ENCODE results near the gene PIP5KL1. TPM values are rescaled to one million over a fixed set of nuclear protein-coding genes. Genes with fewer than 3 reads are reported as not detected.

PIP5KL1 gene
- total RNA-seq, 1 donor from 2014 or later: 3.4 TPM

DNA sequence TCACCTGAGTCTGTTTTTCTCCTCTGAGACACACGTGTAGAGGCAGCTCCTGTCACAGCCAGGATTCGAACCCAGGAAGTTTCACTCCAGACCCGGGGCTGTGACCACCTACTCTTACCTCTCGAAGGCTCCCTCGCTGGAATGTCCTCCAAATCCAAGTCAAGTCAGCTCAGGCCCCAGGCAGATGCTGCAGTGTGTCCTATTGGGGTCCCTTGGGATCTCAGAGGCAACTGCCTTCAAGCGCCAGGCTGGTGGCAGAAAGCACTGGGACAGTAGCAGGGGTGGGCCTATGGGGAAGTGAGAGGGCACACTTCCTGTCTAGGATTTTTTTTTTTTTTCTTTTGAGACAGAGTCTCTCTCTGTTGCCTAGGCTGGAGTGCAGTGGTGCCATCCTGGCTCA lies 13.0 kb downstream of the PIP5KL1 start:
- Mint-ChIP-seq H3K27me3 (peaks cover 25% of the 10 kb centered on the region), H3K36me3 (ENCODE audit: insufficient read depth) (no peaks in the 10 kb centered on the region), H3K9me3 (ENCODE audit: low read depth) (no peaks in the 10 kb centered on the region), H3K27ac (no peak overlapping the region), H3K4me3 (ENCODE audit: low read depth) (no peak overlapping the region), H3K4me1 (ENCODE audit: low read depth) (peaks cover 4% of the 10 kb centered on the region)
- TF ChIP-seq, protein P1, sequence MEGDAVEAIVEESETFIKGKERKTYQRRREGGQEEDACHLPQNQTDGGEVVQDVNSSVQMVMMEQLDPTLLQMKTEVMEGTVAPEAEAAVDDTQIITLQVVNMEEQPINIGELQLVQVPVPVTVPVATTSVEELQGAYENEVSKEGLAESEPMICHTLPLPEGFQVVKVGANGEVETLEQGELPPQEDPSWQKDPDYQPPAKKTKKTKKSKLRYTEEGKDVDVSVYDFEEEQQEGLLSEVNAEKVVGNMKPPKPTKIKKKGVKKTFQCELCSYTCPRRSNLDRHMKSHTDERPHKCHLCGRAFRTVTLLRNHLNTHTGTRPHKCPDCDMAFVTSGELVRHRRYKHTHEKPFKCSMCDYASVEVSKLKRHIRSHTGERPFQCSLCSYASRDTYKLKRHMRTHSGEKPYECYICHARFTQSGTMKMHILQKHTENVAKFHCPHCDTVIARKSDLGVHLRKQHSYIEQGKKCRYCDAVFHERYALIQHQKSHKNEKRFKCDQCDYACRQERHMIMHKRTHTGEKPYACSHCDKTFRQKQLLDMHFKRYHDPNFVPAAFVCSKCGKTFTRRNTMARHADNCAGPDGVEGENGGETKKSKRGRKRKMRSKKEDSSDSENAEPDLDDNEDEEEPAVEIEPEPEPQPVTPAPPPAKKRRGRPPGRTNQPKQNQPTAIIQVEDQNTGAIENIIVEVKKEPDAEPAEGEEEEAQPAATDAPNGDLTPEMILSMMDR (IDR thresholded peaks at IDR 0.05; ENCODE audit: unreplicated experiment): no peak
- DNase-seq (ENCODE audit: low spot score, unreplicated experiment): no peak

DNA sequence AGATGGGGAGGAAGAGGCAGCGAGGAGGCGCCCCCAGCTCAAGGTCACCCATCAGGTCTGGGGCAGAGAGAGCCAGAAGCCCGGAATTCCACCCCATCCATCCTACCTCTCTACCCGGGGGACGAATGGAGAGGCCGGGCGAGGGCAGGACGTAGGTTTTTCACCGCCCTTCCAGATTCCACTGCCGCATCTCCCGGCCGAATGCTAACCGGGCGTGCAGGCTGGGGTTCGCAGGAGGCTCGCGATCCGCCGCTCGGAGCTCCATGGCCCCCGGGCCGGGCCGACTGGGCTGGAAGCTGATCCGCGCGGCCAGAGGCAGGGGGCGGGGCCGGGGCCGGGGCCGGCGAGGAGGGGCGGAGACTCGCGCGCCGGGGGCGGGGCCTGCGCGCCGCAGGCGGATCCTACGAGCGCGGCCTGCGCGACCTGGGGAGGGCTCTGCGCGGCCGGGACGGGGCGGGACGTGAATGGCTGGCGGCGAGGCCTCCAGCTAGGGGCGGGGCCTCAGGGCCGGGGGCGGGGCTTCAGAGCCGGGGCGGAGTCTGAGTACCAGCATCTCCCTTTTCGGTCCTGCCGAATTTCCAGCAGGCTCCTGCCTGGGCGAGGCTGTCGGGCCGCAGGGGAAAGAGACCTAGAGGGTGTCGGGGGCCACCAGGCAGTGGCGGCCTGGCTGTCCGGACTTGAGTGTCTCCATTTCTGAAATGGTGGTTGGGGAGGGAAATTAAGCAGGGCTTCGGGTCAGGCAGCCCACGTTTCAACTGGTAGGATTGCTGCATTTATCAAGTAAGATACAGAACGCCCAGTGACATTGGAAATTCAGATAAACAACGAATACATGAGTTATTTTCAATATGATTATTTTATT lies 13.6 kb downstream of the PIP5KL1 start, which contains the start of gene ST6GALNAC4:
TSS of gene ST6GALNAC4 (minus strand) at position 322 of the 862 bp plus-strand sequence. CDS start 622 bp downstream, outside the sequence.
- DNase-seq (ENCODE audit: low spot score, unreplicated experiment): peak; percentile 92
- H3K4me1 Mint-ChIP-seq (ENCODE audit: low read depth): peaks cover 4% of the 10 kb centered on the region
- H3K4me3 Mint-ChIP-seq (ENCODE audit: low read depth): peak within 1 kb of the TSS; percentile 64
- no peaks in the 10 kb centered on the region for H3K9me3 Mint-ChIP-seq (ENCODE audit: low read depth)
- TF ChIP-seq, protein P1 (IDR thresholded peaks at IDR 0.05; ENCODE audit: unreplicated experiment): no peak
- H3K27ac Mint-ChIP-seq: no peak within 1 kb of the TSS
- peaks cover 22% of the 10 kb centered on the region for H3K27me3 Mint-ChIP-seq
- no peaks in the 10 kb centered on the region for H3K36me3 Mint-ChIP-seq (ENCODE audit: insufficient read depth)

DNA sequence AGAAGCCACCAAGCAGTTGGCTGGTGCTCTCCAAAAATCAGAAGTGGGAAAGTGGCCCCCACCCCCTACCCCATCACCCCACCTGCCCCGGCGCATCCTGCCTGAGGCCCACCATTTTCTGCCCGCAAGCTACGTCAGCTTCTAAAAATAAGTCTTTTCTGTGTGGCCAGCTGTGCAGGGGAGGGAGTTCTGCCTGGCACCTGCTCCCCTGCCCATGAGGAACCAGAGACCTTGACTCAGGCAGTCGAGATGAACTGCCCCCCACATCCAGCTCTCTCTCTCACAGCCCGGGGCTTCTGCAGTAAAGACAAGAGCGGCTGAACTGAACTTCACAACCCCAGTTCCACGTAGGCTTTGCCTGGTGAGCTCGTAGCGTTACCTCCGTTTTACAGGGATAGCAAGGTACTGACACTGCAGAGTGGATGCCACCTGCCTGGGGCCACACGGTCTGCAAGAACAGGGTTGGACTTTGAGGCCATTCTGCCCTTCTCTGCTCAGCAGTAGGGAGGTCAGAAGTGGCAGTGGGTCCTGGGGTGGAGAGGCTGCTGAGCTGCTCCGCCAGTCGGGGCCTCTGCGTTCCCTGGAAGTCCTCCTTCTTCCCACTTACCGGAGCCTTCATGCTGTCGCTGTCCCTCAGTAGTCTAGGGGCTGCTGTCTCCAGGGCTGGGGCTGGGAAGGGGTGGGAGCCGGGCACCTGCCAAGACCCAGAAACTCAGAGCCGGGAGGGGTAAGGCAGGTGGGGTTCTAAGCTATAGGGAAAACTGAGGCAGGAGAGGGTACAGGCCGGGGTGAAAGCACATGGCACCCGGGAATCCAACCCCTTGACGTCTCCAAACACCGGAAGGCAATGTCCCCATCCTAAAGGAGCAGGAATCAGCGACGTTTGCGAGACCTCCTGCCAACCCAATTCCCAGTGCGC lies 14.5 kb downstream of the PIP5KL1 start:
- Mint-ChIP-seq H3K4me1 (ENCODE audit: low read depth) (peaks cover 4% of the 10 kb centered on the region), H3K4me3 (ENCODE audit: low read depth) (peak overlapping the region; percentile 64), H3K36me3 (ENCODE audit: insufficient read depth) (peaks cover under 1% of the 10 kb centered on the region), H3K27ac (no peak overlapping the region), H3K27me3 (peaks cover 21% of the 10 kb centered on the region), H3K9me3 (ENCODE audit: low read depth) (no peaks in the 10 kb centered on the region)
- DNase-seq (ENCODE audit: low spot score, unreplicated experiment): no peak
- TF ChIP-seq, protein P1 (IDR thresholded peaks at IDR 0.05; ENCODE audit: unreplicated experiment): no peak

DNA sequence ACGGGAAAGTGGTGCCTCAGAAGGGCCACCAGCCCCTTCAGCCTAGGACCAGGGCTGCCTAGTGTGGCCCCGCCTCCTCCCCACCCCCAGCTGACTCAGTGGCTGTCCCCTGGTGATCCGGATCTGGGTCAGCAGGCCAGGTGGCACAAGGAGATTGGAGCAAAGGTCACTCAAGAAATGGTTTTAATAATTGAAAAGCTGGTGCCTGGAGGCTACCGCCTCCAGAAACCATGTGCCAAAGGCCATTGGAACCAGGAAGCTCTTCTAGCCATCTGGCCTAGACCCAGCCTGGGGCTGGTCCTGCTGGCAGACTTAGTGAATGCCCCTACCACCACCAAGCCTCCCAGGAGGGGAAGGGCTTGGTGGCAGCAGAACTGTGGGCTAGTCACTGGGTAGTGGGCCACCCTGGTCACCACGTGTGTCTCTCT lies 15.2 kb downstream of the PIP5KL1 start:
- H3K4me1 Mint-ChIP-seq (ENCODE audit: low read depth): peaks cover 4% of the 10 kb centered on the region
- TF ChIP-seq, protein P1 (IDR thresholded peaks at IDR 0.05; ENCODE audit: unreplicated experiment): no peak
- H3K27me3 Mint-ChIP-seq: peaks cover 18% of the 10 kb centered on the region
- no peak overlapping the region for H3K4me3 Mint-ChIP-seq (ENCODE audit: low read depth)
- H3K27ac Mint-ChIP-seq: no peak overlapping the region
- H3K36me3 Mint-ChIP-seq (ENCODE audit: insufficient read depth): peaks cover 1% of the 10 kb centered on the region
- no peak for DNase-seq (ENCODE audit: low spot score, unreplicated experiment)
- H3K9me3 Mint-ChIP-seq (ENCODE audit: low read depth): no peaks in the 10 kb centered on the region

DNA sequence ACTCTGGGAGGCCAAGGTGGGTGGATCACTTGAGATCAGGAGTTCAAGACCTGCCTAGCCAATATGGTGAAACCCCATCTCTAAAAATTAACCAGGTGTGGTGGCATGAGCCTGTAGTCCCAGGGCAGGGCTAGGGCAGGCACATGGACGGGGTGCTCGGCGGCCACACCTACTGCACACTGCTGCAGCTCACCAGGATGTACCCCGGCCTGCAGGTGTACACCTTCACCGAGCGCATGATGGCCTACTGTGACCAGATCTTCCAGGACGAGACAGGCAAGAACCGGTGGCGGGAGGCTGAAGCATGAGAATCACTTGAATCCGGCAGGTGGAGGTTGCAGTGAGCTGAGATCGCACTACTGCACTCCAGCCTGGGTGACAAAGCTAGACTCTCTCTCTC lies 16.9 kb downstream of the PIP5KL1 start:
- Mint-ChIP-seq H3K27me3 (peaks cover 8% of the 10 kb centered on the region), H3K9me3 (ENCODE audit: low read depth) (no peaks in the 10 kb centered on the region), H3K4me1 (ENCODE audit: low read depth) (peaks cover 4% of the 10 kb centered on the region), H3K36me3 (ENCODE audit: insufficient read depth) (peaks cover 1% of the 10 kb centered on the region), H3K4me3 (ENCODE audit: low read depth) (no peak overlapping the region), H3K27ac (no peak overlapping the region)
- no peak for DNase-seq (ENCODE audit: low spot score, unreplicated experiment)
- TF ChIP-seq, protein P1 (IDR thresholded peaks at IDR 0.05; ENCODE audit: unreplicated experiment): no peak
